HCT116 (cell line): ENCODE measurements around the gene ITPKB. TPM values are rescaled to one million over a fixed set of nuclear protein-coding genes. Genes with fewer than 3 reads are reported as not detected.

ENCODE experiments used
- ATAC-seq: fragments of 200-7000 bp; cut with Tn5 transposase; 2 replicates; pipeline ENCODE4 v1.9.1; 2020; ENCODE audit warnings: mild to moderate bottlenecking, moderate library complexity
- BruUV-seq: library from RNA; stranded (reverse); fragments of 400-500 nt; replicated peaks from 2 replicates; lab custom pipeline; 2021; lab: Mats Ljungman, UMichigan
- CTCF ChIA-PET: fragments of 300-600 bp; sonication (Branson Sonifier 250); formaldehyde crosslinking; loops from one replicate; lab custom pipeline; 2021; ENCODE audit warnings: antibody characterized with exemption; lab: Charles Lee
- POLR2A ChIA-PET: fragments of 300-600, 350-600 bp; sonication (Branson Sonifier 250); formaldehyde crosslinking; loops from one replicate; lab custom pipeline; 2021; ENCODE audit warnings: antibody characterized with exemption; lab: Charles Lee
- RAD21 ChIA-PET, 2 experiments: fragments of 300-600 bp; sonication (Branson Sonifier 250); formaldehyde crosslinking; loops; one replicate each; lab custom pipeline; 2023; ENCODE audit warnings: low total read pairs in 2 of 2; ENCODE audit not compliant: uncharacterized antibody in 2 of 2, unreplicated experiment in 2 of 2, low non-redundant PET in 1 of 2; lab: Charles Lee
- DNase-seq: peaks from one replicate; pipeline ENCODE4 v3.0.0-alpha.2; 2010; ENCODE audit warnings: low read depth, low spot score
- H2AFZ ChIP-seq: fragments of 200-600 bp; shearing (Covaris generic), sonication (generic); 2 replicates; pipeline ENCODE4 v1.6.1; 2017; ENCODE audit warnings: low read depth, mixed run types, mixed read lengths, antibody characterized with exemption, low read length; ENCODE audit not compliant: poor library complexity, severe bottlenecking
- H3K27ac ChIP-seq: 2 replicates; pipeline ENCODE4 v1.5.1; 2012; ENCODE audit warnings: low read depth, low read length
- H3K27me3 ChIP-seq: fragments of 200-600 bp; sonication (generic); 2 replicates; pipeline ENCODE4 v1.6.1; 2016; ENCODE audit warnings: mixed run types, low read length, mixed read lengths; ENCODE audit not compliant: insufficient read depth
- H3K36me3 ChIP-seq, 2 experiments: fragments of 200-500 bp in 1 of 2; fragments of 200-600 bp in 1 of 2; sonication (Bioruptor generic) in 1 of 2; sonication (generic) in 1 of 2; 2 replicates each; pipeline versions ENCODE4 v1.5.1 to v1.6.1; 2014 to 2016; ENCODE audit warnings: low read length in 2 of 2, inconsistent platforms in 1 of 2, mixed read lengths in 1 of 2, mixed run types in 1 of 2; ENCODE audit not compliant: insufficient read depth in 2 of 2, control insufficient read depth in 1 of 2
- H3K4me1 ChIP-seq, 2 experiments: fragments of 200-600 bp in 1 of 2; sonication (generic) in 1 of 2; 2 replicates each; pipeline versions ENCODE4 v1.5.1 to v1.6.1; 2012 to 2017; ENCODE audit warnings: low read length in 2 of 2, inconsistent platforms in 1 of 2, mild to moderate bottlenecking in 1 of 2, mixed read lengths in 1 of 2, mixed run types in 1 of 2, moderate library complexity in 1 of 2; ENCODE audit not compliant: insufficient read depth in 2 of 2, control insufficient read depth in 1 of 2
- H3K4me2 ChIP-seq: fragments of 200-600 bp; sonication (generic); 2 replicates; pipeline ENCODE4 v1.6.1; 2017; ENCODE audit warnings: mixed run types, low read length, mixed read lengths
- H3K4me3 ChIP-seq, 2 experiments: fragments of 200-600 bp in 1 of 2; sonication (generic) in 1 of 2; replicated peaks in 1 of 2; 2 replicates each; pipeline ENCODE4 v1.5.1; 2011 to 2016; ENCODE audit warnings: low read length in 2 of 2, control low read depth in 1 of 2, low read depth in 1 of 2, mild to moderate bottlenecking in 1 of 2, mixed read lengths in 1 of 2, mixed run types in 1 of 2
- H3K79me2 ChIP-seq: fragments of 200-600 bp; sonication (generic); 2 replicates; pipeline ENCODE4 v1.6.1; 2017; ENCODE audit warnings: mild to moderate bottlenecking, mixed run types, low read length, moderate library complexity, mixed read lengths; ENCODE audit not compliant: insufficient read depth
- H3K9ac ChIP-seq: fragments of 200-600 bp; sonication (generic); 2 replicates; pipeline ENCODE4 v1.6.1; 2016; ENCODE audit warnings: low read length, mixed read lengths
- H3K9me2 ChIP-seq: fragments of 200-600 bp; sonication (generic), shearing (Covaris generic); 2 replicates; pipeline ENCODE4 v1.6.1; 2017; ENCODE audit warnings: mixed run types, mild to moderate bottlenecking, moderate library complexity; ENCODE audit not compliant: insufficient read depth
- H3K9me3 ChIP-seq, 2 experiments: fragments of 200-500 bp in 1 of 2; fragments of 200-600 bp in 1 of 2; sonication (Bioruptor generic) in 1 of 2; sonication (generic) in 1 of 2; 2 replicates each; pipeline ENCODE4 v1.6.1; 2014 to 2017; ENCODE audit warnings: low read length in 2 of 2, mixed read lengths in 2 of 2, inconsistent platforms in 1 of 2, low read depth in 1 of 2, mild to moderate bottlenecking in 1 of 2, mixed run types in 1 of 2, moderate library complexity in 1 of 2; ENCODE audit not compliant: control insufficient read depth in 1 of 2, insufficient read depth in 1 of 2
- H4K20me1 ChIP-seq: fragments of 200-600 bp; sonication (generic), shearing (Covaris generic); 2 replicates; pipeline ENCODE4 v1.6.1; 2017; ENCODE audit warnings: mixed run types, mild to moderate bottlenecking, moderate library complexity; ENCODE audit not compliant: insufficient read depth
- ATF3 ChIP-seq: IDR thresholded peaks from 2 replicates; pipeline ENCODE4 v1.6.1; 2012
- CEBPB ChIP-seq: IDR thresholded peaks from 2 replicates; pipeline ENCODE4 v1.6.1; 2012; ENCODE audit warnings: low read depth
- CTCF ChIP-seq, 3 experiments: fragments of 200-600 bp in 1 of 3; sonication (generic) in 1 of 3; IDR thresholded peaks in 2 of 3; conservative IDR thresholded peaks in 1 of 3; 2 replicates each; pipeline ENCODE4 v1.5.1; 2012 to 2017; ENCODE audit warnings: low read depth in 2 of 3, low read length in 2 of 3, antibody characterized with exemption in 1 of 3, borderline replicate concordance in 1 of 3, control low read depth in 1 of 3, mild to moderate bottlenecking in 1 of 3, mixed read lengths in 1 of 3, mixed run types in 1 of 3, moderate library complexity in 1 of 3; ENCODE audit not compliant: insufficient read depth in 1 of 3
- ELF1 ChIP-seq: IDR thresholded peaks from 2 replicates; pipeline ENCODE4 v1.6.1; 2012; ENCODE audit warnings: low read depth, borderline replicate concordance
- EZH2 ChIP-seq: fragments of 200-600 bp; sonication (generic); IDR thresholded peaks from 2 replicates; pipeline ENCODE4 v1.6.1; 2017; ENCODE audit warnings: antibody characterized with exemption, mixed run types
- EZH2phosphoT487 ChIP-seq: fragments of 200-600 bp; IDR thresholded peaks from 2 replicates; pipeline ENCODE4 v1.6.1; 2018; ENCODE audit warnings: antibody characterized with exemption, borderline replicate concordance
- FOSL1 ChIP-seq: IDR thresholded peaks from 2 replicates; pipeline ENCODE4 v1.6.1; 2012; ENCODE audit warnings: low read depth
- SP1 ChIP-seq: IDR thresholded peaks from 2 replicates; pipeline ENCODE4 v1.6.1; 2012; ENCODE audit warnings: low read depth
- ZFX ChIP-seq: fragments of 450-650 bp; IDR thresholded peaks from 2 replicates; pipeline ENCODE4 v1.6.1; 2017
- ZNF274 ChIP-seq: fragments of 200-500 bp; sonication (Bioruptor generic); IDR thresholded peaks from 2 replicates; pipeline ENCODE4 v1.6.1; 2014; ENCODE audit warnings: mild to moderate bottlenecking, low read depth, low read length, inconsistent platforms
- intact Hi-C: fragments of 100-400 bp; cut with micrococcal nuclease; formaldehyde crosslinking; loops from 2 replicates; pipeline ENCODE4 v1.10.0; 2022
- total RNA-seq: library from RNA; stranded (reverse); gene quantifications from one replicate; pipeline ENCODE4 v1.2.1, GENCODE V29; 2021; ENCODE audit not compliant: unreplicated experiment

ITPKB gene
- total RNA-seq, 1 experiment from 2014 or later: 4.4 TPM

GRCh38 chr1:226764533-226764932 lies 25.5 kb upstream of the ITPKB start:
- no peak overlapping the region for H3K4me2 ChIP-seq
- H3K9me2 ChIP-seq: no peaks in the 10 kb centered on the region
- H3K4me3 ChIP-seq: no peak overlapping the region
- peaks cover 0 to 3% of the 10 kb centered on the region in 2 experiments; a peak in 1 of 4 replicates for H3K4me1 ChIP-seq
- H2AFZ ChIP-seq: no peak overlapping the region
- no peaks in the 10 kb centered on the region for H3K36me3 ChIP-seq
- no peaks in the 10 kb centered on the region for H3K9me3 ChIP-seq
- POLR2A ChIA-PET: no interaction called here
- TF ChIP-seq CTCF (IDR thresholded peaks at IDR 0.05 in 2 of 3, conservative IDR thresholded peaks at IDR 0.05 in 1 of 3; ENCODE audit: borderline replicate concordance in 1 of 3, insufficient read depth in 1 of 3, low read depth in 2 of 3, low read length in 2 of 3) (no peak), CEBPB (no peak), ELF1 (no peak)
- RAD21 ChIA-PET: no interaction called here
- H4K20me1 ChIP-seq: no peaks in the 10 kb centered on the region
- no peak overlapping the region for H3K27ac ChIP-seq
- no TSS peak for BruUV-seq
- CTCF ChIA-PET: no interaction called here
- ATAC-seq (no peak), DNase-seq (no peak)
- no peaks in the 10 kb centered on the region for H3K27me3 ChIP-seq
- H3K9ac ChIP-seq: no peak overlapping the region
- H3K79me2 ChIP-seq: no peaks in the 10 kb centered on the region
- intact Hi-C loops: no loop called here

- Histone ChIP-seq H3K4me3 (no peak overlapping the region), H2AFZ (no peak overlapping the region), H3K36me3 (no peaks in the 10 kb centered on the region), H4K20me1 (no peaks in the 10 kb centered on the region), H3K4me2 (no peak overlapping the region), H3K27me3 (no peaks in the 10 kb centered on the region), H3K9me3 (no peaks in the 10 kb centered on the region), H3K4me1 (peaks cover 0 to 3% of the 10 kb centered on the region in 2 experiments; a peak in 1 of 4 replicates), H3K79me2 (no peaks in the 10 kb centered on the region), H3K9me2 (no peaks in the 10 kb centered on the region), H3K27ac (no peak overlapping the region), H3K9ac (no peak overlapping the region)
- DNase-seq (no peak), ATAC-seq (no peak)
- RAD21 ChIA-PET: no interaction called here
- POLR2A ChIA-PET: no interaction called here
- intact Hi-C loops: no loop called here
- CTCF ChIA-PET: no interaction called here
- no peak for TF ChIP-seq ATF3
- TF ChIP-seq ZFX: no peak
- TF ChIP-seq SP1: no peak
- TF ChIP-seq EZH2: no peak
- no peak for TF ChIP-seq FOSL1
- TF ChIP-seq EZH2phosphoT487: no peak
- TF ChIP-seq ZNF274: no peak
- no peak for TF ChIP-seq ELF1
- no TSS peak for BruUV-seq
These were observed 24.8 kb upstream of the ITPKB start for GRCh38 chr1:226763905-226764264.
